ENCODE results near the gene RPTOR.

The RPTOR gene

GRCh38 chr17:80942423-80943345, 398.0 kb downstream of the RPTOR start:
- peaks cover 5% of the 10 kb centered on the region; the same call in 1 of the 2 replicates for H3K36me3 ChIP-seq (ENCODE audit: insufficient read depth, low read length)
- no peak for DNase-seq (ENCODE audit: low read depth, low spot score)
- no peak for TF ChIP-seq FOXP2 (optimal IDR thresholded peaks at IDR 0.05; ENCODE audit: control extremely low read depth, extremely low read length, insufficient read depth)
- no peak for TF ChIP-seq POLR2AphosphoS5 (IDR thresholded peaks at IDR 0.05; ENCODE audit: borderline replicate concordance, low read depth, low read length)
- no peak for TF ChIP-seq EZH2 (IDR thresholded peaks at IDR 0.05)
- H3K27ac ChIP-seq = no peak overlapping the region
- H3K9ac ChIP-seq (ENCODE audit: insufficient read length) = no peak overlapping the region
- H3K4me3 ChIP-seq = no peak overlapping the region
- no peaks in the 10 kb centered on the region for H3K9me3 ChIP-seq (ENCODE audit: low read depth, low read length)

DNA sequence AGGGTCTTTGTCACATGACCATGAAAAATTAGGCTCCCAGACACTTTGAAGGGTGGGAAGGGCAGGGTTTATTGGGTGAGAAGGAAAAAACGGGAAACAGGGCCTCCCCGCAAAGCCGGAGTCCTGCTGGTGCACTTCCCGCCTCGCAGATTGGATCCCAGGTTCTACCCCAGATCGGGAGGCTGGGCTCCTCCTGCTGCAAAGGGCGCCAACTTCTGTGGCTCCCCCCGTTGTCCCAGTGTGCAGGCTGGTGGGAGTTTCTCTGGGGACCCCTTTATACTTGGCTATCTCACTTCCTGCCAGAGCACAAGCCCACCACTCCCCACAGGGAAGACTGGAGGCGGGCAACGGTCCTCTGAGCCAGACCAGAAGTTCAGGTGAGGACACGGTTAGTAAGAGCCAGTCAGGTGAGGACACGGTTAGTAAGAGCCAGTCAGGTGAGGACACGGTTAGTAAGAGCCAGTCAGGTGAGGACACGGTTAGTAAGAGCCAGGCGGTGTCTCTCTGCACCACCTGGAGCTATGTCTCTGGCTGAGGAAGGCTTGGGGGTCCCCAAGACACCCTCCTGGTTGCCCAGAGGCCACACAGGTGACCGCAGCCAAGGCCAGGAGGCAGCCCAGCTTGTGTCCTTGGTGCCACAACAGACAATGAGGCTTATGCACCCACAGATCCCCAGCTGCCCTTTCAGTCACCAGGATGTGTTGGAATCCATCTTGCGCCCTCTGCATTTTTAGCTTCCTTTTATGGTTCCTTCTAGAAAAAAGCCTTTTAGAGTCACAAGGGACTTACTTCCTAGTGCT, 398.9 kb downstream of the RPTOR start:
- no peak overlapping the region for H3K4me3 ChIP-seq
- no peak for DNase-seq (ENCODE audit: low read depth, low spot score)
- peaks cover 5% of the 10 kb centered on the region; the same call in 1 of the 2 replicates for H3K36me3 ChIP-seq (ENCODE audit: insufficient read depth, low read length)
- H3K9me3 ChIP-seq (ENCODE audit: low read depth, low read length) = no peaks in the 10 kb centered on the region
- H3K9ac ChIP-seq (ENCODE audit: insufficient read length) = no peak overlapping the region
- H3K27ac ChIP-seq = no peak overlapping the region
- no peak for TF ChIP-seq EZH2 (IDR thresholded peaks at IDR 0.05)
- TF ChIP-seq POLR2AphosphoS5 (IDR thresholded peaks at IDR 0.05; ENCODE audit: borderline replicate concordance, low read depth, low read length) = no peak
- no peak for TF ChIP-seq FOXP2 (optimal IDR thresholded peaks at IDR 0.05; ENCODE audit: control extremely low read depth, extremely low read length, insufficient read depth)

- no peaks in the 10 kb centered on the region for H3K9me3 ChIP-seq (ENCODE audit: low read depth, low read length)
- no peak overlapping the region for H3K27ac ChIP-seq
- TF ChIP-seq POLR2AphosphoS5 (IDR thresholded peaks at IDR 0.05; ENCODE audit: borderline replicate concordance, low read depth, low read length) = no peak
- TF ChIP-seq EZH2 (IDR thresholded peaks at IDR 0.05) = no peak
- H3K4me3 ChIP-seq = no peak overlapping the region
- DNase-seq (ENCODE audit: low read depth, low spot score) = no peak
- peaks cover 5% of the 10 kb centered on the region; the same call in 1 of the 2 replicates for H3K36me3 ChIP-seq (ENCODE audit: insufficient read depth, low read length)
- H3K9ac ChIP-seq (ENCODE audit: insufficient read length) = no peak overlapping the region
Observed at GRCh38 chr17:80944326-80944725, 399.7 kb downstream of the RPTOR start.

DNA sequence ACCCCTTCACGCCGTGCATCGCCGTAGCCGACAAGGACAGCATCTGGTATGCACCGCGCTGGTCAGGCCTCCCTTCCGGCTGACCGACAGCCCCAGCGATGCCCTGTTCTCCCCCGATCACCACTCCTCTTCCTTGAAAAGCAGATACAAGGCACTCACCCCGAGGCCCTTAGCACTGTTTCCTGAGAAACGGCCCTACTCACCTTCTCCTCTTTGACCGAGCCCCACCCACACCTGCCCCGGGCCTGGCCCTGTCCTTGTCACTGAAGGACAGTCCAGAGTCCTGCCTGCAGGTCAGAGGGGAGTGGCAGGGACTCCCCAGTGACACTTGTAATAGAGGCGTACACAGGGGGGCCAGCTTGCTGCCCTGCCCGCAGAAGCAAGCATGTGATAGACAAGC, 401.1 kb downstream of the RPTOR start:
- no peak for DNase-seq (ENCODE audit: low read depth, low spot score)
- TF ChIP-seq POLR2AphosphoS5 (IDR thresholded peaks at IDR 0.05; ENCODE audit: borderline replicate concordance, low read depth, low read length) = no peak
- TF ChIP-seq FOXP2 (optimal IDR thresholded peaks at IDR 0.05; ENCODE audit: control extremely low read depth, extremely low read length, insufficient read depth) = no peak
- TF ChIP-seq EZH2 (IDR thresholded peaks at IDR 0.05) = no peak
- no peak overlapping the region for H3K4me3 ChIP-seq
- H3K27ac ChIP-seq = no peak overlapping the region
- peaks cover 5% of the 10 kb centered on the region; the same call in 1 of the 2 replicates for H3K36me3 ChIP-seq (ENCODE audit: insufficient read depth, low read length)
- H3K9ac ChIP-seq (ENCODE audit: insufficient read length) = no peak overlapping the region
- H3K9me3 ChIP-seq (ENCODE audit: low read depth, low read length) = no peaks in the 10 kb centered on the region

DNA sequence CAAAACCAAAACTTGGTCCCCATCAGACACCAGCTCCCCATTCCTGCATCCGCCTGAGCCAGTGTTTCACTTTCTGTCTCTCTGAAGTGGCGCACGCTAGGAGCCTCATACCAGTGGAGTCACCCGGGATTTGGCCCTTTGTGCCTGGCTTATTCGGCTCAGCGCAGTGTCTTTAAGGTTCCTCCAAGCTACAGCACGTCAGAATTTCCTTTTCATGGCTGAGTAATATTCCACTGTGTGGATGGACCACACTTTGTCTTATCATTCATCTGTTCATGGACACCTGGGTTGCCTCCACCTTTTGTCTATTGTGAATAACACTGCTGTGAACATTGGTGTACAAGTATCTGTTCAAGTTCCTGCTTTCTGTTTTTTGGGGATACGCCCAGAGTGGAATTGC, 401.8 kb downstream of the RPTOR start:
- H3K9ac ChIP-seq (ENCODE audit: insufficient read length) = no peak overlapping the region
- DNase-seq (ENCODE audit: low read depth, low spot score) = no peak
- H3K36me3 ChIP-seq (ENCODE audit: insufficient read depth, low read length) = peaks cover 5% of the 10 kb centered on the region; the same call in 1 of the 2 replicates
- H3K9me3 ChIP-seq (ENCODE audit: low read depth, low read length) = no peaks in the 10 kb centered on the region
- no peak overlapping the region for H3K4me3 ChIP-seq
- no peak overlapping the region for H3K27ac ChIP-seq
- TF ChIP-seq EZH2 (IDR thresholded peaks at IDR 0.05) (no peak), POLR2AphosphoS5 (IDR thresholded peaks at IDR 0.05; ENCODE audit: borderline replicate concordance, low read depth, low read length) (no peak), FOXP2 (optimal IDR thresholded peaks at IDR 0.05; ENCODE audit: control extremely low read depth, extremely low read length, insufficient read depth) (no peak)

DNA sequence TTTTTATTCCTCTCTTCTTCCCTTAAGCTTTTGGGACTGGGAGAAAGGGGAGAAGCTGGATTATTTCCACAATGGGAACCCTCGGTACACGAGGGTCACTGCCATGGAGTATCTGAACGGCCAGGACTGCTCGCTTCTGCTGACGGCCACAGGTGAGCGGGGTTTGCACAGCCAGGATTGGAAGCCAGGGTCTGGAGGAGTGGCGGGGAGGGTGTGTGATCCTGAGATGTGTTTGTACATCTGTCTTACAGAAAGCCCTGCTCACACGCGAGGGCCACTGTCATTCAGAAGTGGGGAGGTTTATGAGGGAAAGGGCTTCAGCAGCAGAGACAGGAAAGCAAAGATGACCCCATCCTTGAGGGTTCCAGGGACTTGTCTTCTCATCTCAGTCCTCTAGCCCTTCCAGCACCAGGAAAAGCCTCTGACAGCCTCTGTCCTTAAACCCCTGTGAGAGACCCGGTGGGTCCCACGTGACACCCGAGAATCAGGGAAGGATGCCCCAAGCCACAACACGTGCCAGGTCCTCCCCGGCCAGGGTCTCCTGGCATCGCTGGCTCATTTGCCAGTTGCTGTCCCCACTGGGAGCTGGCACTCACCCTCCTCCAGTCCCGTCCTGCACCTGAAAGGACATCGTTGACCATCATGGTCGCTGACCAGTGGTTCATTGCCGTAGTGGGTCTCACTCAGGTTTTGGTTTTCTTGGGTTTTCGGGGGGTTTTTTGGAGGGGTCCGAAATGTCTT, 402.7 kb downstream of the RPTOR start:
- H3K9me3 ChIP-seq (ENCODE audit: low read depth, low read length) = no peaks in the 10 kb centered on the region
- H3K4me3 ChIP-seq = no peak overlapping the region
- H3K27ac ChIP-seq = no peak overlapping the region
- DNase-seq (ENCODE audit: low read depth, low spot score) = no peak
- peaks cover 5% of the 10 kb centered on the region; the same call in 1 of the 2 replicates for H3K36me3 ChIP-seq (ENCODE audit: insufficient read depth, low read length)
- H3K9ac ChIP-seq (ENCODE audit: insufficient read length) = no peak overlapping the region
- no peak for TF ChIP-seq EZH2 (IDR thresholded peaks at IDR 0.05)
- no peak for TF ChIP-seq FOXP2 (optimal IDR thresholded peaks at IDR 0.05; ENCODE audit: control extremely low read depth, extremely low read length, insufficient read depth)
- TF ChIP-seq POLR2AphosphoS5 (IDR thresholded peaks at IDR 0.05; ENCODE audit: borderline replicate concordance, low read depth, low read length) = no peak

DNA sequence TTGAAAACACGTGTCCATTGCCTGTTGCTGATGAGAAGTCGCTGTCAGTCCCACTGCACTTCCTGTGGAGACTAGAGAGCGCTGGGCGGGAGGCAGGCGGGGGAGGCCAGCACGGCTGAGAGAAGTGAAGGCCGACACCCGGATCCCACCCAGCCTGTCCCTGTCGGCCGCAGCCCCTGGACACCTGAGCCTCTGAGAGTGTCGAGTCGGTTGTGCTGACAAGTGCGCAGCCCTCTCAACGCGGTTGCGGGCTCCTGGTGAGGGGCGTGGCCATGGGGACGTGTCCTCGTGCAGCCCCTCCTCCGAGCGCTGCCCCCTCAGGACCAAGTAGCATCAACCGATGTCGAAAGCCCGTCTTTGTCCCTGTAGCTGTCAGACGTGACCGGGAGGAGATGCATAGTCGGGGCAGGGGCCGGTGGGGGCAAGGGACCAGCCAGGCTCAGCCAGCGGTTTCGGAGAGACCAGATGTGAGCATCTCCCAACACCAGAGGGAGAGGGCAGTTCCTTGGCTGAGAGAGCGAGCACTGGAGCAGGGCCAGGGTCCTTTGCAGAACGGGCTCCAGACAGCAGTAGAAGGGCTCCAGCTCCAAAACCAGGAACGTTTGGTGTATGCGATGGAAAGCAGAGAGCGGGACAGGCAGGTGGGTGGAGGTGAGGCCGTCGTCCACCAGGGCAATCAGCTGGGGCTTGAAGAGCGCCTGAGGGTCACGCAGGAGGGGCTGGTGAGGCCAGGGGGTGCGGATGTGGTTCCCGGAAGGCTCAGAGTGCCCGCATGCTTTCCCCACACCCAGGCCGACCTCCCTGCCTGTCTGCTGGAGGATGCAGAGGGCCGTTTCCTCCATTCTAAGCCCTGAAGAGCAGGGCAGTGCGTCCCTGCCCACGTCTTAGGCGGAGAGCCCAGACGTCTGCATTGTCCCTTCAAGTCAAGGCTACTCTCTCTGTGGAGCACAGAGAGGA, 403.7 kb downstream of the RPTOR start:
- H3K9me3 ChIP-seq (ENCODE audit: low read depth, low read length) = no peaks in the 10 kb centered on the region
- no peak for TF ChIP-seq POLR2AphosphoS5 (IDR thresholded peaks at IDR 0.05; ENCODE audit: borderline replicate concordance, low read depth, low read length)
- TF ChIP-seq FOXP2 (optimal IDR thresholded peaks at IDR 0.05; ENCODE audit: control extremely low read depth, extremely low read length, insufficient read depth) = no peak
- no peak for TF ChIP-seq EZH2 (IDR thresholded peaks at IDR 0.05)
- H3K9ac ChIP-seq (ENCODE audit: insufficient read length) = no peak overlapping the region
- no peak for DNase-seq (ENCODE audit: low read depth, low spot score)
- H3K27ac ChIP-seq = no peak overlapping the region
- H3K36me3 ChIP-seq (ENCODE audit: insufficient read depth, low read length) = peaks cover 5% of the 10 kb centered on the region; the same call in 1 of the 2 replicates
- H3K4me3 ChIP-seq = no peak overlapping the region
